Endodermal cell (in vitro differentiated cells): ENCODE data around the gene RUNDC3A. TPM values are rescaled to one million over a fixed set of nuclear protein-coding genes. Genes with fewer than 3 reads are reported as not detected.

Experiments
- DNase-seq: peaks from one replicate; pipeline ENCODE4 v3.0.0-alpha.2; 2017
- H3K27ac ChIP-seq: 2 replicates; pipeline ENCODE4 v1.5.1; 2013; ENCODE audit warnings: mild to moderate bottlenecking, low read depth, low read length, moderate library complexity
- H3K27me3 ChIP-seq: 2 replicates; pipeline ENCODE4 v1.6.1; 2013; ENCODE audit warnings: mild to moderate bottlenecking, low read length, moderate library complexity; ENCODE audit not compliant: insufficient read depth, control insufficient read depth, poor library complexity, severe bottlenecking
- H3K36me3 ChIP-seq: 2 replicates; pipeline ENCODE4 v1.7.0; 2013; ENCODE audit warnings: mild to moderate bottlenecking, low read length, moderate library complexity; ENCODE audit not compliant: control insufficient read depth, insufficient read depth
- H3K4me1 ChIP-seq: one replicate; pipeline ENCODE4 v1.7.0; 2013; ENCODE audit warnings: low read length; ENCODE audit not compliant: control insufficient read depth, insufficient read depth
- H3K4me3 ChIP-seq: 2 replicates; pipeline ENCODE4 v1.5.1; 2013; ENCODE audit warnings: mild to moderate bottlenecking, low read length, moderate library complexity
- H3K9ac ChIP-seq: 2 replicates; pipeline ENCODE4 v1.6.1; 2013; ENCODE audit warnings: mild to moderate bottlenecking, low read length, moderate library complexity; ENCODE audit not compliant: poor library complexity, severe bottlenecking; ENCODE audit errors: extremely low read depth
- H3K9me3 ChIP-seq: 2 replicates; pipeline ENCODE4 v1.6.1; 2013; ENCODE audit warnings: mild to moderate bottlenecking, low read length, moderate library complexity; ENCODE audit not compliant: control insufficient read depth
- H3K27ac Mint-ChIP-seq: 2 replicates; pipeline ENCODE4 v1.8.0; 2020; ENCODE audit warnings: mixed read lengths
- H3K27me3 Mint-ChIP-seq: 2 replicates; pipeline ENCODE4 v1.8.0; 2021; ENCODE audit warnings: mild to moderate bottlenecking, mixed read lengths; ENCODE audit not compliant: insufficient read depth
- H3K36me3 Mint-ChIP-seq: 2 replicates; pipeline ENCODE4 v1.8.0; 2020; ENCODE audit warnings: low read depth, mixed read lengths
- H3K4me1 Mint-ChIP-seq: 2 replicates; pipeline ENCODE4 v1.8.0; 2020; ENCODE audit warnings: mixed read lengths
- H3K4me3 Mint-ChIP-seq: 2 replicates; pipeline ENCODE4 v1.8.0; 2020; ENCODE audit warnings: mild to moderate bottlenecking, moderate library complexity, mixed read lengths
- H3K9me3 Mint-ChIP-seq: 2 replicates; pipeline ENCODE4 v1.8.0; 2020; ENCODE audit warnings: mild to moderate bottlenecking, mixed read lengths
- CTCF ChIP-seq: fragments of 200-600 bp; sonication (generic); conservative IDR thresholded peaks from 2 replicates; pipeline ENCODE4 v1.5.0; 2021; ENCODE audit warnings: antibody characterized with exemption, mild to moderate bottlenecking
- WGBS, 2 experiments: methylation state at CpG; one replicate each; pipeline versions ENCODE4 v1.1.5 to v1.1.7; 2013; ENCODE audit warnings: missing lambda C conversion rate in 2 of 2, mixed read lengths in 1 of 2; ENCODE audit not compliant: insufficient coverage in 1 of 2, insufficient read length in 1 of 2; 5-methylcytosine and 5-hydroxymethylcytosine counted together
- total RNA-seq, 2 donors: library from RNA; stranded (reverse); fragmentation: NEBNext Ultra II Directional in 1 of 2; extraction: Animal tissue kit (Norgen Biotek cat#: 25700) in 1 of 2; gene quantifications; 2 replicates in 1 of 2; 3 replicates in 1 of 2; pipeline ENCODE4 v1.2.1, GENCODE V29; 2021

The RUNDC3A gene
- total RNA-seq, 2 donors from 2014 or later, result 1.0 to 2.1 TPM

- Histone ChIP-seq H3K27ac (no peak overlapping the region), H3K4me3 (no peak overlapping the region), H3K36me3 (no peaks in the 10 kb centered on the region), H3K9ac (no peak overlapping the region), H3K4me1 (no peaks in the 10 kb centered on the region), H3K27me3 (no peaks in the 10 kb centered on the region), H3K9me3 (no peaks in the 10 kb centered on the region)
- no peak for TF ChIP-seq CTCF
- Mint-ChIP-seq H3K27ac (no peak overlapping the region), H3K9me3 (no peaks in the 10 kb centered on the region), H3K4me3 (no peak overlapping the region), H3K36me3 (no peaks in the 10 kb centered on the region), H3K27me3 (no peaks in the 10 kb centered on the region), H3K4me1 (no peaks in the 10 kb centered on the region)
- no peak for DNase-seq
- 87 to 91% methylated on average over 6 to 8 of the region's 8 CpGs for WGBS, 2 experiments
Measured at GRCh38 chr17:44287651-44288050, 20.8 kb upstream of the RUNDC3A start.

GRCh38 chr17:44293509-44294226, 14.7 kb upstream of the RUNDC3A start:
- DNase-seq, result no peak
- Histone ChIP-seq H3K27ac (no peak overlapping the region), H3K4me3 (no peak overlapping the region), H3K9me3 (no peaks in the 10 kb centered on the region), H3K4me1 (no peaks in the 10 kb centered on the region), H3K9ac (no peak overlapping the region), H3K36me3 (no peaks in the 10 kb centered on the region), H3K27me3 (no peaks in the 10 kb centered on the region)
- WGBS, 2 experiments, result 94 to 98% methylated on average over 6 to 9 of the region's 9 CpGs
- Mint-ChIP-seq H3K36me3 (no peaks in the 10 kb centered on the region), H3K27me3 (no peaks in the 10 kb centered on the region), H3K9me3 (peaks cover 2% of the 10 kb centered on the region), H3K27ac (no peak overlapping the region), H3K4me1 (no peaks in the 10 kb centered on the region), H3K4me3 (no peak overlapping the region)
- TF ChIP-seq CTCF, result no peak

- no peak overlapping the region for H3K27ac Mint-ChIP-seq
- Histone ChIP-seq H3K36me3 (no peaks in the 10 kb centered on the region), H3K9me3 (no peaks in the 10 kb centered on the region), H3K4me3 (no peak overlapping the region), H3K27ac (no peak overlapping the region), H3K9ac (no peak overlapping the region), H3K4me1 (no peaks in the 10 kb centered on the region), H3K27me3 (no peaks in the 10 kb centered on the region)
- peaks cover 2% of the 10 kb centered on the region for H3K9me3 Mint-ChIP-seq
- no peaks in the 10 kb centered on the region for H3K36me3 Mint-ChIP-seq
- no peaks in the 10 kb centered on the region for H3K4me1 Mint-ChIP-seq
- DNase-seq, result no peak
- no peaks in the 10 kb centered on the region for H3K27me3 Mint-ChIP-seq
- H3K4me3 Mint-ChIP-seq, result no peak overlapping the region
- no peak for TF ChIP-seq CTCF
- 83 to 93% methylated on average over 3 of the region's 3 CpGs for WGBS, 2 experiments
Measured at GRCh38 chr17:44297975-44298374, 10.4 kb upstream of the RUNDC3A start.
